Measurements from ENCODE around the gene NPHP1. TPM values are rescaled to one million over a fixed set of nuclear protein-coding genes. Genes with fewer than 3 reads are reported as not detected.
A peak's percentile ranks its signal among the peaks of the same experiment; 100 is the strongest.
"Not testable (repeated sequence)": the region's sequence is repeated elsewhere in the genome, so short reads cannot be mapped to it uniquely, and the experiment has no call there.

The NPHP1 gene
- total RNA-seq, 2 donors from 2014 or later: 3.1 to 4.0 TPM

DNA sequence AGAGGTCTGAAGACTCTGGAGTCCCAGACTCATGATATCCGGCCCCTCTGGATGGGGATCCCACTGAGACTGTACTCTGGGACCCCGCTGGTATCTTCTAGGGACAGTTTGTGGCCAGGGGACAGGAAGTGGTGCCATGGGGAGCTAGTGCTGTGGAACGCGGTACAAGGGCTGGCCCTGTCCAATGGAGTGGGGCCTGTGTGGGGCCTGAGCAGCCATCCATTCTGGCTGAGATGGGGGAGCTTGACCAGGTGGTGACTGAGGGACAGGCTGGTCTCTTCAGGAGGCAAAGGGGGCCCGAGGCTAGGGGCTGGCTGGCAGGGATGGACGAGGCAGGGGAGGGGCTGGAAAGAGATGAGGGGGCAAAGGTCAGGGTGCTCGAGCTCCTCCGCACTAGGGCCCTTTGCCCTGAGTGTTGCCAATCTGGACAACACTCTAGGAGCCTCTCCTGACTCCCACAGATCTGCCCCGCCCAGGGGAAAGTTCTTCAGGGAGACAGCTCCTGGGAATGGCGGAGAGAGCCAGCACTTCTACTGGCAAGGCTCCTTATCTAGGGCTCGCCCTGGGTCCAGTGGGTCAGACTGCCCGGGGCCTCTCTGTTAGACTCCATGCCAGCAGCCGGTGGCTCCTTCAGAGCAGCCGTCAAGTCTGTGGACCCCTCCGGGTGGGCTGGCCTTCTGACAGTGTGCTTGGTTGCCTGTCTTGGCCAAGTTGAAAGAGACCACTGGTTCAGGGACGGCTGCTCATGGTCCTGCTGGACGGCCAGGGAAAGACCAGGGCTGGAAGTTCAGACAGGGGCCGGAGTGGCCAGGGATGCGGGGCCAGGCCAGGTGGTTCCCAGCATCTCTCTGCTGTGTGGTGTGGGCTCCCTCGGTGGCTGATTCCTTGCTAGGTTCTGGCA is 101.5 kb downstream of the NPHP1 start:
- DNase-seq (ENCODE audit: low spot score): no peak
- Histone ChIP-seq H3K36me3 (no peaks in the 10 kb centered on the region), H3K4me3 (no peak overlapping the region), H3K27me3 (no peaks in the 10 kb centered on the region), H3K4me1 (peaks cover 0 to 45% of the 10 kb centered on the region in 2 donors), H3K9me3 (no peaks in the 10 kb centered on the region), H3K27ac (peak overlapping the region in 1 of 2 donors; percentile 92)
- no peak for TF ChIP-seq CTCF (IDR thresholded peaks at IDR 0.05)

GRCh38 chr2:110101901-110102803 is 102.7 kb downstream of the NPHP1 start:
- H3K4me3 ChIP-seq: no peak overlapping the region
- no peak for DNase-seq (ENCODE audit: low spot score)
- TF ChIP-seq CTCF (IDR thresholded peaks at IDR 0.05): no peak
- no peaks in the 10 kb centered on the region for H3K9me3 ChIP-seq
- peaks cover 0 to 45% of the 10 kb centered on the region in 2 donors for H3K4me1 ChIP-seq
- peak overlapping the region; percentile 76 to 92 for H3K27ac ChIP-seq
- no peaks in the 10 kb centered on the region for H3K36me3 ChIP-seq
- no peaks in the 10 kb centered on the region for H3K27me3 ChIP-seq

- TF ChIP-seq CTCF (IDR thresholded peaks at IDR 0.05): peak in 1 of 2 donors; percentile 10
- H3K4me1 ChIP-seq: peaks cover 0 to 45% of the 10 kb centered on the region in 2 donors
- DNase-seq (ENCODE audit: low spot score): peak; percentile 97
- H3K36me3 ChIP-seq: no peaks in the 10 kb centered on the region
- no peaks in the 10 kb centered on the region for H3K27me3 ChIP-seq
- H3K9me3 ChIP-seq: no peaks in the 10 kb centered on the region
- no peak overlapping the region for H3K4me3 ChIP-seq
- H3K27ac ChIP-seq: peak overlapping the region; percentile 76 to 92
Measured at GRCh38 chr2:110101280-110101844, 103.5 kb downstream of the NPHP1 start.

DNA sequence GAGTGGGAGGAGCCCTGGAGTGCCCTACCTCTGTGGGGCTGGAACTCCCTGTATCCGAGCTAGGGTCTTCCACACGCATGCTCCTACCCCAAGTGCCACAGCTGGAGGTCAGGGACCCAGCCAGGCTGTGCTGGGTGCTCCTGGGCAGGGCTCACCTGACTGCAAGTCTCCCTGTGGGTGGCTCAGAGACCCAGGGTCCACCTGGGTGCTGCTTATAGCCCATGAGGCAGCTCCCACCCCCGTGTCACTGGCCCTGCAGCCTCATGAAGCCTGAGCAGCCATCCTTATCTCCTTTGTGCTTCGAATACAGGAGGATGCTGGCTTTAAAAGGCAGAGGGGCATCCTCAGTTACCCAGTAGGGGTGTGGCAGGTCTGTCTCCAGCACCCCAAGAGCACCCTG is 103.9 kb downstream of the NPHP1 start:
- peaks cover 0 to 45% of the 10 kb centered on the region in 2 donors for H3K4me1 ChIP-seq
- not testable (repeated sequence) for H3K27me3 ChIP-seq; DNase-seq (ENCODE audit: low spot score); H3K4me3 ChIP-seq; H3K9me3 ChIP-seq; H3K36me3 ChIP-seq
- H3K27ac ChIP-seq: peak overlapping the region; percentile 76 to 92

GRCh38 chr2:110100480-110100879 is 104.3 kb downstream of the NPHP1 start:
- Histone ChIP-seq H3K4me1 (peaks cover 0 to 42% of the 10 kb centered on the region in 2 donors), H3K4me3 (no peak overlapping the region), H3K27ac (peak overlapping the region; percentile 76 to 92), H3K27me3 (no peaks in the 10 kb centered on the region), H3K36me3 (no peaks in the 10 kb centered on the region), H3K9me3 (no peaks in the 10 kb centered on the region)
- DNase-seq (ENCODE audit: low spot score): no peak
- no peak for TF ChIP-seq CTCF (IDR thresholded peaks at IDR 0.05)

Data from right atrium auricular region (tissue), 2 donors.